Activated CD4-positive, alpha-beta memory T cell treated with anti-CD3 and anti-CD28 coated beads, Interleukin-2, amount 10 ng/mL, durations not matched to agents 7 days and 5 days (primary cell): Measurements from ENCODE around the gene CPSF2. TPM values are rescaled to one million over a fixed set of nuclear protein-coding genes. Genes with fewer than 3 reads are reported as not detected.
"Not testable (repeated sequence)": the region's sequence is repeated elsewhere in the genome, so short reads cannot be mapped to it uniquely, and the experiment has no call there.

Experiments used
- CTCF ChIA-PET: fragments of 350-600 bp; sonication (Branson Sonifier 250); formaldehyde crosslinking; loops from one replicate; lab custom pipeline; 2021; ENCODE audit warnings: antibody characterized with exemption, inconsistent platforms; lab: Charles Lee
- POLR2A ChIA-PET: fragments of 350-600 bp; sonication (Branson Sonifier 250); formaldehyde crosslinking; loops from one replicate; lab custom pipeline; 2021; ENCODE audit warnings: antibody characterized with exemption; lab: Charles Lee
- DNase-seq: peaks from one replicate; pipeline ENCODE4 v3.0.0-alpha.2; 2020
- H3K27ac Mint-ChIP-seq: one replicate; pipeline ENCODE4 v1.8.0; 2021; ENCODE audit warnings: mild to moderate bottlenecking, mixed read lengths
- H3K27me3 Mint-ChIP-seq: one replicate; pipeline ENCODE4 v1.8.0; 2021; ENCODE audit warnings: mixed read lengths
- H3K36me3 Mint-ChIP-seq: one replicate; pipeline ENCODE4 v1.8.0; 2021; ENCODE audit warnings: low read depth, mixed read lengths
- H3K4me1 Mint-ChIP-seq: one replicate; pipeline ENCODE4 v1.8.0; 2021; ENCODE audit warnings: mixed read lengths
- H3K4me3 Mint-ChIP-seq: one replicate; pipeline ENCODE4 v1.8.0; 2021; ENCODE audit warnings: mild to moderate bottlenecking, mixed read lengths
- H3K9me3 Mint-ChIP-seq: one replicate; pipeline ENCODE4 v1.8.0; 2021; ENCODE audit warnings: mixed read lengths
- total RNA-seq, 2 experiments: library from RNA; stranded (reverse); gene quantifications; one replicate each; pipeline ENCODE4 v1.2.3, GENCODE V29; 2021

Gene CPSF2
- total RNA-seq, 2 experiments from 2014 or later, result 74.5 to 79.3 TPM

- CTCF ChIA-PET, result interaction anchor here (1.1 kb wide), 1 partner anchor 18 kb away, joined by 3 read pairs; no protein-coding TSS in a partner anchor
- Mint-ChIP-seq H3K4me3 (no peak overlapping the region), H3K36me3 (no peaks in the 10 kb centered on the region), H3K4me1 (no peaks in the 10 kb centered on the region), H3K9me3 (peaks cover 13% of the 10 kb centered on the region), H3K27ac (no peak overlapping the region), H3K27me3 (peaks cover 6% of the 10 kb centered on the region)
- POLR2A ChIA-PET, result no interaction called here
- DNase-seq, result no peak
These were observed 87.4 kb downstream of the CPSF2 start for GRCh38 chr14:92209141-92209540.

- peaks cover 17% of the 10 kb centered on the region for H3K9me3 Mint-ChIP-seq
- DNase-seq, H3K4me3 Mint-ChIP-seq, H3K36me3 Mint-ChIP-seq, H3K4me1 Mint-ChIP-seq, H3K27ac Mint-ChIP-seq, POLR2A ChIA-PET, CTCF ChIA-PET, H3K27me3 Mint-ChIP-seq: not testable (repeated sequence)
These were observed 91.4 kb downstream of the CPSF2 start for GRCh38 chr14:92213125-92213524.

- Mint-ChIP-seq H3K36me3 (no peaks in the 10 kb centered on the region), H3K4me3 (no peak overlapping the region), H3K27me3 (peaks cover 15% of the 10 kb centered on the region), H3K9me3 (peaks cover 17% of the 10 kb centered on the region), H3K27ac (no peak overlapping the region), H3K4me1 (no peaks in the 10 kb centered on the region)
- ChIA-PET POLR2A (no interaction called here), CTCF (no interaction called here)
- DNase-seq, result no peak
These were observed 93.8 kb downstream of the CPSF2 start for GRCh38 chr14:92215579-92215978.

- Mint-ChIP-seq H3K4me3 (no peak overlapping the region), H3K27me3 (peaks cover 16% of the 10 kb centered on the region), H3K27ac (no peak overlapping the region), H3K9me3 (peaks cover 8% of the 10 kb centered on the region), H3K4me1 (no peaks in the 10 kb centered on the region), H3K36me3 (no peaks in the 10 kb centered on the region)
- CTCF ChIA-PET, result no interaction called here
- DNase-seq, result no peak
- POLR2A ChIA-PET, result interaction anchor here (0.6 kb wide), 1 partner anchor 472 kb away, joined by 3 read pairs; no protein-coding TSS in a partner anchor
These were observed 96.2 kb downstream of the CPSF2 start for GRCh38 chr14:92217936-92218335.

Other genes with a start within 250 kb of the CPSF2 start
- 1 to 10 TPM; 2.0 to 2.5 TPM for gene FBLN5, start 174.3 kb upstream of the CPSF2 start, total RNA-seq
- gene TRIP11, start 81.9 kb upstream of the CPSF2 start, total RNA-seq, result 10 to 100 TPM; 44.4 to 46.0 TPM
- gene ATXN3, start 15.4 kb upstream of the CPSF2 start, total RNA-seq, result 10 to 100 TPM; 29.3 to 30.5 TPM
- gene NDUFB1, start 263 bp upstream of the CPSF2 start, total RNA-seq, result 100 to 1,000 TPM; 136 to 140 TPM
- gene SLC24A4, start 201.2 kb downstream of the CPSF2 start, total RNA-seq, result not detected